Measurements from ENCODE around the gene AP3D1.

- TF ChIP-seq GATA3 (IDR thresholded peaks at IDR 0.05; ENCODE audit: low read depth, low read length) (no peak), GATA2 (IDR thresholded peaks at IDR 0.05; ENCODE audit: low read depth, low read length) (no peak)
Measured at GRCh38 chr19:2126879-2127518, 24.4 kb downstream of the AP3D1 start.

Measured in SH-SY5Y (cell line).